ENCODE measurements around the gene ODAD4.

ODAD4 gene

DNA sequence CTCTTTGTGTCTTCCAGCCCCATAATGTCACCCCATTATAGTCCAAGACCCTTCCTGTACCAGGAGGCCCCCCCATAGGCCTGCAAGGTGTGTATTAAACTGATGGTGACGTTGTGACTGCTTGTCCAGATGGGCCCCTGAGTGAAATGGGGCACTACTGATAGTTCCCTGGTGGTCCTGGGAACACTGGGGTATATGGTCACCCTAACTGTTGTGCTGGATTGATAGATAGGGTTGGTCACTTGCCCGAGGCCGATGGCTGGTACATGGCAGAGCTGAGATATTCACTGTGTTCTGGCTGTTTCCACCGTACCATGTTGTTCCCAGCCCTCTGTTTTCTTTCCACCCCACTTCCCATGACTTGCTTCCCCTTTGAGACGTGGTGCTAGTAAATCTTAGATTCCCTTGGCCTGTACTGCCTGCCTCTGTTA lies 40.5 kb downstream of the ODAD4 start:
- DNase-seq (ENCODE audit: low read depth) = no peak

- DNase-seq (ENCODE audit: low read depth) = no peak
Observed at GRCh38 chr17:41971721-41972523, 41.5 kb downstream of the ODAD4 start.

- no peak for DNase-seq (ENCODE audit: low read depth)
Observed at GRCh38 chr17:41972571-41973407, 42.4 kb downstream of the ODAD4 start.

DNA sequence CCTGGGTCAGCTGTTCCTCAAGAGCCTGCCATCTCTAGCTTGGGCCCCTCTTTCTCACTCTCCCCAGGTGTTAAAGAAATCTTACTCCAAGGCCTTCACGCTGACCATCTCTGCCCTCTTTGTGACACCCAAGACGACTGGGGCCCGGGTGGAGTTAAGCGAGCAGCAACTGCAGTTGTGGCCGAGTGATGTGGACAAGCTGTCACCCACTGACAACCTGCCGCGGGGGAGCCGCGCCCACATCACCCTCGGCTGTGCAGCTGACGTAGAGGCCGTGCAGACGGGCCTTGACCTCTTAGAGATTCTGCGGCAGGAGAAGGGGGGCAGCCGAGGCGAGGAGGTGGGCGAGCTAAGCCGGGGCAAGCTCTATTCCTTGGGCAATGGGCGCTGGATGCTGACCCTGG lies 43.0 kb downstream of the ODAD4 start:
- DNase-seq (ENCODE audit: low read depth) = no peak

- DNase-seq (ENCODE audit: low read depth) = no peak
Observed at GRCh38 chr17:41974031-41974430, 43.6 kb downstream of the ODAD4 start.

GRCh38 chr17:41974658-41975057 lies 44.2 kb downstream of the ODAD4 start:
- no peak for DNase-seq (ENCODE audit: low read depth)

DNA sequence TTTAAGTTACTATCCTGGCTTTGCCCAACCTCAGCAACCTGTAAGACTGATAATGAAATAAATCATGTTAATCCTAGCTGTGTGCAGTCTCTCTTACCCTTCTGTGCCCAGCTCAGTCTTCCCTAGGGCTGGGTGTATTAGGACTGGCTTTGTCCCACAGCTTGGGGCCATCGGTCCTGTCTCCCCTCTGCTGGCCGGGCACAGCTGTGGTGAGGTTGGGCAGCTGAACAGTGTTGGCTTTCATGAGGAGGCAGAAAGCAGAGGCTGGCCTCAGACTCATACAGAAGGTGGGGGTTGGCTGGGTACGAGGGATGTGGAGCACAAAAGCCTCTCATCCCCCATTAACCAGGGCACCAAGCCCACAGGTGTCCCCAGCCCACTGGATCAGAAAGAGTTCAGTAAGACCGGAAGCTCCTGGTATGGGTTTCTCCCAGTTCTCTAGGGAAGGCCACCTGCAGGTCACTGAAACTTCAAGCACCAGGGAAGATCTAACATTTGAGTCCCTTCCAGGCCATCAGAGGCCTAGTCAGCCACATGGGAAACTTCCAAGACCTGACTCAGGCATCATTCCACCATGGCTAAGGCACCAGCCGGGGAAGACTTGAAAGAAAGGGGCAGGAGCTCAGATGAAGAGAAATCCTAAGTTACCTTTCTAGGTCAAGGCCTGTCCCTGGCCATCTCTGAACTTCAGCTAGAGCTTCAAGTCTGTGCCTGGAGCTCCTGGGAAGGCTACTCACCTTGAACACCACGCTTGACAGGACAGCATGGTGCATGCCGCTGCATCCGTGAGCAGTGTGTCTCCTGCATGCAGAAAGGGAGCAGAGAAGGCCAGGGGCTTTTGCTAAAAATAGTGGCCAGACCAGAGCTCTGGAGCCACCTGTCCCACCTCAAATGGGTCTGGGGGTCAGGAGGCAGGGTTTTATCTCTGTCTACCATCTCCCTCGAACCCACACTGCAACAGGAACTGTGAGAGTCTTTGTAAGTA lies 45.0 kb downstream of the ODAD4 start:
- DNase-seq (ENCODE audit: low read depth) = no peak

GRCh38 chr17:41976142-41976768 lies 45.8 kb downstream of the ODAD4 start:
- no peak for DNase-seq (ENCODE audit: low read depth)

DNA sequence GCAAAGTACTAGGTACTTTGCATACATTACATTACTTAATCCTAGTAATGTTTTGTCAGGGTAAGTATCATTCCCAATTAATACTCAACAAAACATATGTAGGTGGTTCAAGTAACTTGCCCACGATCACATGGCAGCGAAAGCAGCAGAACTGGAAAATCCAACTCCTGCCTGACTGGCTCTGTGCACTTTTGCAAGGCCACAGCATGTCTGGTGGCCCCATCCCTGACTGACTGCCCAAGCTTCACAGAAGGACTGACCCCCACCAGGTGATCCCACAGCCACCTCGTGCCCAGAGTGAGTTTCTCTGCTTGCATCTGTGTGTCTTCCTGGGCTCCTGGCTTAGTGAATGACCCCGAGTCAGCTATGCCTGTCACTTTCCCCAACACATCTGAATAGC lies 47.6 kb downstream of the ODAD4 start:
- no peak for DNase-seq (ENCODE audit: low read depth)

DNA sequence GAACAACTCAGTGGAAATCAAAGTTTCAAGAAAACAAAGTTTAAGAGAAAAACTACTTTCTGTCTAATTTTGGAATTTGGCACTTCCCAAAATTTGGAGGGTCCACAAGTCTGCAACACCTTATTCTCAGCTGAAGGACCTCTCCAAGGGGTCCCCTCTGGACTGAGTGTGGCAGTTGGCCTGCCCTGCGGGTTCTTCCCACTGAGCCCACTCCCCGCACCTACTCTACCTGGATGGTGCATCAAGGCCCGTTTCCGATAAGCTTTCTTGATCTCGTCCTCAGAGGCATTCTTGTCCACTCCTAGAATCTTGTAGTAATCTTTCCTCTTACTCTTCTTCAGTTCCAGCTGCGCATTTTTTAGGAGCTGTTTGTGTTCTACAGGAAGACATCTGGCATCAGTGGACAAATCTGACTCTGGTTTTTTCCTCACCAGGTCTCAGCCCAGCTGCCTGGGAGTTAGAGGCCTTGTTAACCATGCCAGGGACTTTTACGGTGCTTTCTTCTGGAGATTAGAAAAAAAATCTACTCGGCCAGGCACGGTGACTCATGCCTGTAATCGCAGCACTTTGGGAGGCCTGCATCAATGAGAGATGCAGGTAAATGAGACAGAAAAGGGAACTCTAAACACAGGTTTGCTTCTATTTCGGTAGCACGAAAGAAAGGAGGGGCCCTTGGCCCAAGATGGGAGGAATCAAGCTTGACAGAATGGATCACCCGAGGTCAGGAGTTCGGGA lies 51.8 kb downstream of the ODAD4 start:
- no peak for DNase-seq (ENCODE audit: low read depth)

GRCh38 chr17:41984454-41984853 lies 54.0 kb downstream of the ODAD4 start:
- no peak for DNase-seq (ENCODE audit: low read depth)

GRCh38 chr17:41985919-41986318 lies 55.5 kb downstream of the ODAD4 start:
- no peak for DNase-seq (ENCODE audit: low read depth)

GRCh38 chr17:41986634-41987033 lies 56.2 kb downstream of the ODAD4 start:
- no peak for DNase-seq (ENCODE audit: low read depth)

- DNase-seq (ENCODE audit: low read depth) = no peak
Observed at GRCh38 chr17:41987642-41988041, 57.2 kb downstream of the ODAD4 start.

- no peak for DNase-seq (ENCODE audit: low read depth)
Observed at GRCh38 chr17:41988418-41988817, 58.0 kb downstream of the ODAD4 start.

GRCh38 chr17:41989702-41990419 lies 59.4 kb downstream of the ODAD4 start:
- no peak for DNase-seq (ENCODE audit: low read depth)

DNA sequence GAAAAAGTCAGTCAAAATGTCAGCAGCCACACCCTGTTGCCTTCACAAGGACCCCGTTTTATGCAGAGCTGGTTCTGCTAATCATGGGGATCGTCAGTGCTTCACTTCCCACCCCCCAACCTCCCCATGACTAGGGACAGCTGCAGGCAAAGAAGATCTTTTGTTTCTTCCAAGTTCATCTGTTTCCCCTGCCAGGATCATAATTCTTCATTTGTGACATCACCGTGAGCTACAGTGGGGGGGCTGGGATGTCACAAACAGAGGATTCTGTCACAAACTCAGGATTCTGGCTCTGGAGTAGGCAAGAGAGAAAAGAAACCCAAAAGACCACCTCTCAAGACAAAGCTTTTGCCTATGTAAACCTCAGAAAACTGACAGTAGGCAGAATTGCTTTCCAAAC lies 62.2 kb downstream of the ODAD4 start:
- no peak for DNase-seq (ENCODE audit: low read depth)

DNA sequence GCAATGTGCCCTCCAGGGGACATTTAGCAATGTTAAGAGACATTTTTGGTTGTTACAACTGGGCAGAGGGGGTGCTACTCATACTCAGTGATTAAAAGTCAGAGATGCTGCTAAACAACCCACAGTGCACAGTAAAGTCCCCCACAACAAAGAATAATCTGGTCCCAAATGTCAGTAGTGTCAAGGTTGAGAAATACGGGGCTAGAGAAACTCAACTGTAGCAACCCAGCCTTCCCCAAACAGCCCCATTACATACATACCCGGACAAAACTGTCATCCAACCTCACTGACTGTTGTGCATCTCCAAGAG lies 66.4 kb downstream of the ODAD4 start:
- no peak for DNase-seq (ENCODE audit: low read depth)

DNA sequence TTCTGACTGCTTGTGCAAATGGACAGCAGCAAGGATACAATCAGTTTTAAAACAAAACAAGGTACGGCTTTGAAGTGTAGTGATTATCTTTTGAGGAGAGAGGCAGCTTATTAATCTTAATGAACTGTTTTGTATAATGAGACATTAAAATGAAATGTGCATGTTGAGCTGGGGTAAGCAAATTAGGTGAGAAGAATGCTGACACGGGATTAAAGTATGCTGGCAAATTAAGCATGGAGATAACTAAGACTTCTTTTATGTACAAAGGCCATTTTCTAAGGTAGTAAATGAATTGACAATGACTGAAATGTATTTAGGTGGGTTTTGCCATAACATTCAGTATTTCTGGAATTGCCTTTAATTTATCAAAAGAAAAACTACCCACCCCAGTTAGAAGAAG lies 68.1 kb downstream of the ODAD4 start:
- DNase-seq (ENCODE audit: low read depth) = no peak

GRCh38 chr17:42000413-42001133 lies 70.2 kb downstream of the ODAD4 start:
- no peak for DNase-seq (ENCODE audit: low read depth)

All from activated T-cell treated with anti-CD3 and anti-CD28 coated beads for 24 hours (primary cell).